Adrenal gland (tissue), 5 donors: Measurements from ENCODE around the gene FAT3.

Source experiments
- POLR2A ChIP-seq, 2 donors: fragments of 450-650 bp; IDR thresholded peaks; one replicate each; pipeline ENCODE4 v1.6.1; 2017; ENCODE audit warnings: antibody characterized with exemption in 2 of 2, mild to moderate bottlenecking in 2 of 2, moderate library complexity in 1 of 2
- TF ChIP-seq, protein P1 (sequence below), 6 experiments: fragments of 450-650 bp in 4 of 6; fragments of 200-600 bp in 2 of 6; sonication (generic) in 1 of 6; IDR thresholded peaks; 1 replicate in 5 of 6; 2 replicates in 1 of 6; pipeline versions ENCODE4 v1.5.1 to v1.8.0; 2016 to 2021; ENCODE audit warnings: antibody characterized with exemption in 6 of 6, mild to moderate bottlenecking in 2 of 6, moderate library complexity in 1 of 6
- donor health status: DM: no; HTN: no; CAD: no.

DNA sequence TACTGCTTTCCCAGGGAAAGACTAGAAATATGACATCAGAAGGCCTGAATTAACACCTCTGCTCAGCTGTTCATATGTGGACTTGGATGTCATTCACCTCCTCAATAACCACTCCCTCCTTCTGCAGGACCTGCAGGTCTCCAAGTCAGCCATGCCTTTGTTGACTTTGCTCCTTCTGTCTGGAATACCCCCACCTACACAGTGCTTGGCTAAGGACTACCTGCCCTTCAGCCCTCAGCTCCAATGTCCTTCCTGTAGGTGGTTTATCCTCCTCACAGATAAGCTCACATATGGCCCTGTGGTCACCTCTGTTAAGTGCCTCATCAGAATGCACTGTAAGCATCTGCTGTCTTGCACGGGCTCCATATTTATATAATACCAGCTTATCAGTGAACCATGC, 26.4 kb upstream of the FAT3 start:
- TF ChIP-seq, protein P1, sequence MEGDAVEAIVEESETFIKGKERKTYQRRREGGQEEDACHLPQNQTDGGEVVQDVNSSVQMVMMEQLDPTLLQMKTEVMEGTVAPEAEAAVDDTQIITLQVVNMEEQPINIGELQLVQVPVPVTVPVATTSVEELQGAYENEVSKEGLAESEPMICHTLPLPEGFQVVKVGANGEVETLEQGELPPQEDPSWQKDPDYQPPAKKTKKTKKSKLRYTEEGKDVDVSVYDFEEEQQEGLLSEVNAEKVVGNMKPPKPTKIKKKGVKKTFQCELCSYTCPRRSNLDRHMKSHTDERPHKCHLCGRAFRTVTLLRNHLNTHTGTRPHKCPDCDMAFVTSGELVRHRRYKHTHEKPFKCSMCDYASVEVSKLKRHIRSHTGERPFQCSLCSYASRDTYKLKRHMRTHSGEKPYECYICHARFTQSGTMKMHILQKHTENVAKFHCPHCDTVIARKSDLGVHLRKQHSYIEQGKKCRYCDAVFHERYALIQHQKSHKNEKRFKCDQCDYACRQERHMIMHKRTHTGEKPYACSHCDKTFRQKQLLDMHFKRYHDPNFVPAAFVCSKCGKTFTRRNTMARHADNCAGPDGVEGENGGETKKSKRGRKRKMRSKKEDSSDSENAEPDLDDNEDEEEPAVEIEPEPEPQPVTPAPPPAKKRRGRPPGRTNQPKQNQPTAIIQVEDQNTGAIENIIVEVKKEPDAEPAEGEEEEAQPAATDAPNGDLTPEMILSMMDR (IDR thresholded peaks at IDR 0.05), result no peak
- TF ChIP-seq POLR2A (IDR thresholded peaks at IDR 0.05), result no peak
